NOMO-1 (cell line): Measurements from ENCODE around the gene RANBP3L.

ENCODE experiments used
- DNase-seq, 2 experiments: peaks; one replicate each; lab custom pipeline; 2025; ENCODE audit not compliant: unreplicated experiment in 2 of 2; lab: John Stamatoyannopoulos, UW

Gene RANBP3L

DNA sequence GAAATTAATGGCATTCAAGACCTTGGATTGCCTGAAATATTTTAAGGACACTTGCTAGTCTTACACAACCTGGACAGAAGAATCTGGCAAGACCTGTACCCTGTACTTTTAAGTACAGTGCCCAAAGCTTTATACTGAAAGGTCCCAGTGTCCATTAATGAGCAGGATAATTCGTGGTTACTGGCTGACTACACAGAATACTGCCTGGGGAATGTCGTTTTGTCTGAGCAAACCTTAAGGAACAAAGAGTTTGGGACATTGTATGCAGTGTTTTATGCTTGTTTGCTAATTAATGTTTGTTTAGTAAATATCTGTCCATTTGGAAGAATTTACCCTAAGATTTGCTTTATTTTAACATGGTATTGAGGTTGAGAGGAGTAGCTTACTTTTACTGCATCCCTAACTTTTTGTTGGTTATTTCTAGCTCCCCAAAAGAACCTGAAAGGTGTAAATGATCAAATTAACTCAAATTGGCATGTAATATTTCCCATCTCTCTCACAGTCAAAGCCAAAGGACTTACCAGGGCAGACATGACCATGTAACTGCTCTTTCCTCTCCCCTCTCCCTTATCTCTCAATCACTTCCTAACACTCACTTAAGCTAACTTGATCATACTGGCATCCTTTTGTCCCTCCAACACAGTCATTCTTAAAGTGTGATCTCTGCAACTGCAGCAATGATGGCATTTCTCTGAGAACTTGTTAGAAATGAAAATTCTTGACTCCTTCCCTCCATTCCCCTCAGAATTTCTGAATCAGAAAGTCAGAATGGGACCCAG lies 15.7 kb downstream of the RANBP3L start:
- no peak for DNase-seq

DNA sequence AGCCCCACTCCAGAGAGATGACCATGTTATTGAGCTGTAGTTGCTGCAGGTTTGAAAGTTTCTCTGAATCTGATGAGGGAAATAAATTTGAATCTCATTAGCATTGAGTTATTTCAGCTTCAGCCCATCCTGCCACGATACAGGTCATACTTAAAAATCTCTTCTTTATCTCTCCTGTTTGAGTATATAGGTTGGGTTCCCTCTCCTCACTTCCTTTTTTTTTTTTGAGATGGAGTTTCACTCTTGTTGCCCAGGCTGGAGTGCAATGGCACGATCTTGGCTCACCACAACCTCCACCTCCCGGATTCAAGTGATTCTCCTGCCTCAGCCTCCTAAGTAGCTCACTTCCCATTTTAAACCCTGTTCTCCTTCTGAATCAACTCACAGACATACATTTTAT lies 17.9 kb downstream of the RANBP3L start:
- peak in 1 of 2 experiments; percentile 54 for DNase-seq

DNA sequence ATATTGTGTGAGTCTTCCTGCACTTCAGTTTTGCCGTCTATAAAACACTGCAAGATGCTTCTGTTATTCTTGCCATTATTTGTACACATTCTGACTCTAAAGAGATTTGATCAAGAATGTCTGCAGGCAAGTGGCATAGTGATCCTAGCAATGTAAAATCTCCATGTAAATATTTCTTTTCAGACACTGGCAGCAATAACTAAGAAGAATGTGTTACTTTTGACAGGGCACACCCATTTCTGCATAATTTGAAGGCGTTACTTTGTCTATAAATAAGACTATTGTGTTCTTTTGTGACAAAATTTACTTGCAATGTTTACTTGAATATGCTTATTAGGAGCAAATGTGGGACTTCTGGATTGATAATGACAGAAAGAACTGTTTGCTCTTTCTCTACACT lies 20.1 kb downstream of the RANBP3L start:
- DNase-seq, result no peak

DNA sequence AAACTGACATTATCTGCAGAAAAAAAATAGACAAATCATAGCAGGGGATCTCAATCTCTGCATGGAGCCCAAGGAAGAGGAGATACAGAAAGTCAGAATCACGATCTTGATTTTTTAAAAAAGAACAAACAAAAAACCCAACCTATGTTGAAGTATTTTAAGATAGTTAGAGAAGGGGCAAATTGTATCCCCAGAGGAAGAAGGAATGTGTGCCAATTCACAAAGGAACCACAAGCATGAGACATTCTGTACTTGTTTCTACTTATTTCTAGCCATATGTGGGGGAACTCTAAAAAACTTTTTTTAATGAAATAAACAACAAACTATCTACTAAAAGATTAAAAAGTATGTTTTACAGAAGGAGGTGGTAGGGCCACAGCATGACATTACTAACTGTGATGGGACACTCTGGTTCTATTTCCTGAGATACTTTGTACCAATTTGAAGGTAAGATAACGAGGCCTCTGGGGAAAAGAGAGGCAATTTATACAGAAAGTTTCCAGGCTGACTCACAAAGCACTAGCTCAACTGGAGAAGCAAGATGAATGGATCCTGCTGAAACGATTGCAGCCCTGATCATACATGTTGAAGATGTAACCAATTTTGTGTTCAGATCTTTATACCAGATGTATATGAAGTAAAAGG lies 22.5 kb downstream of the RANBP3L start:
- DNase-seq, result no peak

DNA sequence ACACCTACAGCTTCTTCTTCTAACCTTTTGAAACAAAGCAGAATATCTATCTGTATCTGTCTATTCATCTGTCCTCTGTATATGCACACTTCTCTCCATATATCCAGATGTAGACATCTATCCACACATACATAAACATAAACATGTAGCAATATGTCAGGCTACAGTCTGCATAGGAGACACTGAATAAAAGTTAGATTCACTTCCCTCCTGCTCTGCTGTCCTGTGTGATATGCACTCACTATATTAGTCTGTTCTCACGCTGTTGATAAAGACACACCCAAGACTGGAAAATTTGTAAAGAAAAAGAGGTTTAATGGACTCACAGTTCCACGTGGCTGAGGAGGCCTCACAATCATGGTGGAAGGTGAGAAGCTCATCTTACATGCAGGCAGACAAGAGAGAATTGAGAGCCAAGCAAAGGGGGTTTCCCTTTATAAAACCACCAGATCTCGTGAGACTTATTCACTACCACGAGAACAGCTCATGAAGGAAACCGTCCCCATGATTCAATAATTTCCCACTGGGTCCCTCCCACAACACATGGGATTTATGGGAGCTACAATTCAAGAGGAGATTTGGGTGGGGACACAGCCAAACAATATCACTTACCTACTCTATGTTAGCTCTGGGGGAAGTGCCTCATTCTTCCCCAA lies 24.1 kb downstream of the RANBP3L start:
- DNase-seq, result peak in 1 of 2 experiments; percentile 25

DNA sequence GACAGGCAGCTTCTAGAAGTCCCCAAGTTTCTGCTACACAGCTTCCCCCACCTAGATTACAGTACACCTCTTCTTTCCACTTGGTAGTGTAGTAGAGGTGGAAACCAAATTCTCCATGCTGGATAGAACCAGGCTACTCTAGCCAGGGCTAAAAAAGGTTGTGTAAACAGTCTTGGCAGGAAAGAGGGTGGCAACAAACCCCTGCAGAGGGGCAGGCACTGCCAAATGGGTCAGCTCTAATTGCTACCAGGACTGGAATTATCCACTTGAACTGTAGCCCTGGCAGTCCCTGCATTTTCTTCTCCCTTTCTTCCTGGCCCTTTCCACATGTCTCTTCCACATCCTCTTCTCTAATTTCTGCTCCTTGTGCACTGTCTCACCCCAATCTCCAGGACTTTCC lies 24.8 kb downstream of the RANBP3L start:
- DNase-seq, result no peak

DNA sequence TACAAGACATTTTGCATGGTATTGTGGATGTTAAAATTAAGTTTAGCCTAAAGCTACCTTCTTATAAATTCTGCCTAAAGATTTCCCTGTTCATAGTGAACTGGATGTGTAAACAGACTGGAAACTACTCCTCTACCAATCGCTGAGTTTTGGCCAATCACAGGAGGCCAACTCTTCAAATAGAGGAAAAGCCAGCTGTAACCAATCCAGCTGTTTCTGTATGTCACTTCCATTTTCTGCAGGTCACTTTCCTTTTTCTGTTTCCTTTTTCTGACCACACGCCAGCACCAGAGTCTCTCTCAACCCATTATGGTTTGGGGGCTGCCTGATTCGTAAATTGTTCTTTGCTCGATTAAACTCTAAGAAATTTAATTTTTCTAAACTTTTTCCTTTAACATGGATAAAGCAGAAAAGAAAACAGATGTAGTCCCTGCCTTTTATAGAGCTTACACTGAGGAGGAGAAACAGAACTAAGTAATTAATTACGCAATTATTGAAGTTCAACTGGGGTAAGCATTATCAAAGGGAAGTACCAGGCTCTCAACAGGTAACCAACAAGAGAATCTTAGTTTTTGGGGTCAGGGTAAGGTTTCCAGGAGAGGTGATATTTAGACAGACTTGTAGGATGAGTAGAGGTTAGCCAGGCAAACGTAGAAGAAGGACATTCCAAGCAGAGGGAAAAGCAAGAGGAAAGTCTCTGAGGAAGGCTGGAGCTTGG lies 27.7 kb downstream of the RANBP3L start:
- DNase-seq, result peak; percentile 76 to 95

DNA sequence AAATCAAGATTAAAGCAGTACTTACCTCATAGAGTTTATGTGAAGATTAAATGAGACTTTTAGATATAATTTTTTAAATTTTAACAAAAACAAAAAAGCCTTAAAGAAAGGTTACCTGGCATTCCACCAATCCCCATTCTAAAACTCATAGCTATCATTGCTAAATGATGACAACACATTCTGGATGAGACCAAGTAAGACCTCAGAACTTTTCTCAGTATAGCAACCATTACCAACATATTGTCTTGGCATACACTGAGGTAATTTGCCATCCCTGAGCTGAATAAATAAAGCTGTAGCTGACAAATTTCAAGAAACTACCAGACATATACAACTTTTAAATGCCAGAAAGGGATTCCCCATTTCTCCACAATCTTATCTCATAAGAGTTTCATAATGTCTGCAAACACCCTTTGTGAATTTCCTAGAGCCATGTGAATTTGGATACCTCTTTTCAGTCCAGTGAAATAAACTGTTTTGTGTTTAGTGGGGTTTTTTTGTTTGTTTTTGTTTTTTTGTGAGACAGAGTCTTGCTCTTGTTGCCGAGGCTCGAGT lies 29.5 kb downstream of the RANBP3L start:
- DNase-seq, result no peak

DNA sequence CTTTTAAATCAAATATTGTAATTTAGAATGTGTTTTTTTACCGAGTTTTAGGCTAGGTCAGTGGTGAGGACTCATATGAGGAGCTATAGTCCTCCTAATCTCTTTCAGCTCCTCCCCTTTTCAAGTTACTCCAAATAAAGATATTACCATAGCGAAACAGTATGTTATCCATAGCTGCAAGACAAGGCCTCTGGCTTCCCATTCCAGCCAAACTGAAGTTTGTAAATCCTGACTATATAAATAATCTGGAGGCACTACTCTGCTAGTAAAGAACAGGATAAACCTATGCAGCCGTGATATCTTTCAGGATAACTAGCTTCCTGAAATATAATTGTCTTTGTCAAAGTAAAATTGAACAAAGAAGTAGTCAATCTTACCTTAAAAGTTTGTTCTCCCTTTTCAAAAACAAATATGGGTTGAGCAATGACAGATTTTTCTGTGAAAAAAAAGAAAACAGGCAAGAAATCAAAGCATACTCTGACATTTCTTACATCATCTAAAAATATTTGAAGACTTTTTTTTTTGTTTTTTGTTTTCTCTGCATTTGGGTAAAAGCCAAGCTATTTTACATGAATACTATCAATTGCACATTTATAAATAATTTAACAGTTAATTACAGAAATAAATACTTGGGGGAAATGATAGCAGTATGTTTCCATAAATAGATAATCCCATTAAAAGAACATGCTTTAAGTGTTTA lies 30.7 kb downstream of the RANBP3L start:
- no peak for DNase-seq

DNA sequence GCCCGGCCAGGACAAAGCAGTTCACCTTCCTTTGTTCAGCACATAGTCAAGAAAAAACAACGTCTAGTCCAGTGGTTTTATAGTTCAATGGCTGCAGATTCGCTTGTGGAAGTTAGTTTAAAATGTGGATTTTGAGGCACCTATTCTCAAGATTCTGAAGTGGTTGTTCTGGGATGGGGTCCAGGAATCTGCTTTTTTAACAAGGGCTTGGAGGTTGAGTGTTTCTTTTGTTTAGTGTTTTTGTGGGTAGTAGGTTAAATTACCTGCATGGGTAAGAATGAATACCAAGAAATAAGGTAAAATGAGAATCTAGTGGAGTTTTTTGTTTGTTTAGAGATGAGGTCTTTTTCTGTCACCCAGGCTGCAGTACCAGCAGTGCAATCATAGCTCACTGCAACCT lies 31.5 kb downstream of the RANBP3L start:
- DNase-seq, result no peak

DNA sequence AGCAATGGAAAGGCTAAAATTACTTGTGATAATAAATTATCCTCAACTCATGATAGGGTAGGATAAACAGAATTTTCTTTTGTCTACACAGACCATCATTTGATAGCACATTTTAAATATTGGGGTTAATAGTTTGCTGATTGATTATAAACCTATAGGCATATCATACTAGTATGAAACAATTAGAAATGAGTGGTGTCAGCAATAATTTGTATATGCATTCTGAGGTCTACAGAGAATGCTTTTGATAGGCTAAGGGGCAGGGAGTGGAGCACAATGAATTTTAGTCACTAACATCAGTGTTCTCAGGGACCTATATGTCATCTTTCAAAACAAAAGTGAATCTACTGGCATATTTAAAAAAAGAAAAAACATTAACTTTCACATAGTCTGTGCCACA lies 32.2 kb downstream of the RANBP3L start:
- DNase-seq, result no peak

DNA sequence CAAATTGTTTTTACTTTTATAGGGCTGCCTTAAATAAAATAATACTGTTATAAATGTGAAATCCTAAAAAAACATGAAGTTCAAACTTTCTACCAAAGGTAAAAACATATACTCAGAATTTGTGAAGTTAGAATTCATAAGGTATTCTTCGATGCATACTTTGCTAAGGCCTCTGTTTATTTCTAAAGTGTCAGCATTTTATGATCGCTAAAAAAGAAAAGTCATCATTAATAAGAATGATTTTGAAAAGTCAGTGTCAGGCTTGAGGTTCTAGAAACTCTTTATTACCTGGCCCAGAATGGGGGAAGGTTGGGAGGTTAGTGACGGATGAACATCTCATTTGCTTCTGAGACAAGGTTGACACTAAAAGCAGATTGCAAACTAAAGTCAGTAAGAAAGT lies 33.8 kb downstream of the RANBP3L start:
- no peak for DNase-seq

DNA sequence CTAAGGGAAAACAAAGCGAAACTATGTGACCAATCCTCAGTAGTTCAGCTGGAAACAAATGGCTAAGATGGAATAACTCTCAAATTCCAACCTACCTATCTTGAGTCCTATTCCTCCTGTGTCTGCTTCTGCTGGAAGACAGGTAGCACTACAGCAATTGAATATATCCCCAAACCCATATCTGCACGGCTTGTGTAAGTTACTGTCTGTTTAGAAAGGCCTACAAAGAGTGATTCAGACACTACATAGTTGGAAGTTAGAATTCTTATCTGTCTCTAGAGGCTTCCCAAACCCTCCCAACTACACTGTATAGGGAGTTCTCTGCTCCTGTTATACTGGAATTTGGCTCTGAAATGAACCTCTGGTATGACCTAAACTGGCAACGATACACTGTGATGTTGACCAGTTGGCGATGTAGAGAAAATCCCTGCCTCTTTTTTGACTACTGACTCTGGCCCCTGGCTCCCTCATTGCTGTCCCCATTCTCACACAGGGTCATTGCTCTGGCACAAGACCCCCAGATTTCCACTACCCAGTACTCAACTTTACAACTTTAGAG lies 37.4 kb downstream of the RANBP3L start:
- DNase-seq, result no peak

DNA sequence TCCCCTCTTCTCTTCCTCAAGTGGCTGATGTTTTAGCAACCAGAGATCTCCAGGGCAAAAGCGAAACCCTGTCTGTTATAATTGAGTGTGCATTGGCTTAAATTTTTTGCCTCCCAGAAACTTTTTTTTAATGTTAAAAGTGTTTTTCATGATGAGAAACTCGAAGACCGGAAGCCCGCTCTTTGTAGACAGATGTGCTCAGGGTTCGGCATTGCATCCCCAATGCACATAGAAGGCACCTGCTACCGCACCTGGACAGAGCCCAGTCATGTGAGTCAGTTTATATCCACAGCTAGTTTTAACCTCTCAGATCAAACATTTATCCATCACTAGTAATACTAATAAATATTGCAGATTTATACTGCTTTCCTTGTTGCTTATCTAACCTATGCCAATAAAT lies 40.5 kb downstream of the RANBP3L start:
- DNase-seq, result no peak

DNA sequence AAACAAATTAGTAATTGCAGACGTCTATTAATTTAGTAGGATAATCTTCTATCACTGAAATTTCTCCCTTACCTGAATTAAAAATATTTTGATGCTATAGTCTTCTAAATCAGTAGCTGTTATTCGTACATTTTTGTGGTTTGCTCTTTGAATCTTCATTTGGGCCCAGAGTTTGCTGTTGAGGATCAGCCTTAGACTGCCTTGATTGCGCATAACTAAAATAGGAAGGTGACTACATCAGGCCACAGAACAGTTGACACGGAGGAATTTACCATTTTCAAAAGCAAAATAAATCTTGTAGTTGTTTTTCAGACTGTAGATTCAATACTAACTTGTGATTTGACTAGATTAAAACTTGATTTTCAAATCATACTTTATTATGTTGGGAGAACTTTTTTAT lies 48.1 kb downstream of the RANBP3L start:
- DNase-seq, result no peak

DNA sequence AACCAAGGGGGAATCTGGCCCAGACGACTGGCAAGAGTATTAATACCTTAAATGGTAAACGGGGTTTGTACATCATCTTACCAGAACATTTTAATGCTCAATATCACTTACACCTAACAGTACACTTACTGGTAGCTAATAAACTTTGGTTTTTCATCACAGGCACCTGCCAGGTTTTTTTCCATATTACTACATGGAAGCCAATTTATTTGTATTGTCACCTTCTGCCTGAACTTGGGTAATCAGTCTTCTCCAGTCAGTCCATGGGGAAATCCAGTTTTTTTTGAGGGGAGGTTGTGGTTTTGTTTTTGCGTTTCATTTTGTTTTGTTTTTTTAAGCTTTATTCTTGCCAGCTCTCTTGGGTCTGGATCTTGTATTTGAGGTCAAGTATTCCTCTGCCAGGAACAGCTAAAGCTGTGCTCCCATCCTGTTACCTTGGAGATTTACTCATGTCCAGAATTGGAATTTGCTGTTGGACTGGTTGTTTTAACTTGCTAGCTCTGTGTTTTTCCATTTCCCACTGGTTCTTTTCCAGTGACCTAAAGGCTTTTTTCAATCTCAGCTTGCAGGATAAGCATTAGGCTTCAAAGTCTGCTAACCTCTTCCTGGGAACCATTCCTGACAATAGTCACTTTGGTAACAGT lies 48.9 kb downstream of the RANBP3L start:
- no peak for DNase-seq

DNA sequence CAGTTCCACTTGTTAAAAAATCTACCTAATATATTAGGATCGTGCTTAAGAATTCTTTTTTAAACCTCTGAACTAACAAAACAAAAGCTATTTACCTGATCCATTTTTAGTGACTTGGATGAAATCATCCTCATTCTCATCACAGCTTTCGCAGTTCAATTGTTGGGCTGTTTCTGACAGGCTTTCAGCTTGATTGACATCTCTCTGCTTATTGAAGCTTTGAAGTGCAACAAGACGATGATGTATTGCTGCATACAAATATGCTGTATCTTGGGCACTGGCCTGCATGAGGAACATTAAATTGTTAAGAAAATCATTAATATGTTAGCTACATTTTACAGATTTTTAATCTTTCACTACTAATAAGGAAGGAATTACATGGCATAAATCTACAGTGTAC lies 50.5 kb downstream of the RANBP3L start:
- no peak for DNase-seq

DNA sequence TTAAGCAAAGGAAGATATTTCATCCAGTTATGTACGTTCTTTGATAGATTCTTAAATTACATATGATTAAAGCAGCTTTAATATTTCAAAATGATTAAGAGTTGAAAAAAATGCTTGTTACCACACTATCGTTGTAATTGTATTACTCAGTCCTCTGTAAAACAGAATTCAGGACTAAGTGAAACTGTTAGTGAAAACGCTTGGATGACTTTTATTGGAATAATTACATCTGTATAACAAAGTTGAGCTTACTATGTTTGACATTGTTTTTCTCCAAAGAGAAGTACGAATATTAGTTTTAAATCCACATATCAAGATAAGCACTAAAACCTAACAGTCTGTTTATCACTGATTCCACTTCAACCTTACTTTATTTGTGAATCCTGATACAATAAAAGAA lies 51.3 kb downstream of the RANBP3L start:
- DNase-seq, result no peak

DNA sequence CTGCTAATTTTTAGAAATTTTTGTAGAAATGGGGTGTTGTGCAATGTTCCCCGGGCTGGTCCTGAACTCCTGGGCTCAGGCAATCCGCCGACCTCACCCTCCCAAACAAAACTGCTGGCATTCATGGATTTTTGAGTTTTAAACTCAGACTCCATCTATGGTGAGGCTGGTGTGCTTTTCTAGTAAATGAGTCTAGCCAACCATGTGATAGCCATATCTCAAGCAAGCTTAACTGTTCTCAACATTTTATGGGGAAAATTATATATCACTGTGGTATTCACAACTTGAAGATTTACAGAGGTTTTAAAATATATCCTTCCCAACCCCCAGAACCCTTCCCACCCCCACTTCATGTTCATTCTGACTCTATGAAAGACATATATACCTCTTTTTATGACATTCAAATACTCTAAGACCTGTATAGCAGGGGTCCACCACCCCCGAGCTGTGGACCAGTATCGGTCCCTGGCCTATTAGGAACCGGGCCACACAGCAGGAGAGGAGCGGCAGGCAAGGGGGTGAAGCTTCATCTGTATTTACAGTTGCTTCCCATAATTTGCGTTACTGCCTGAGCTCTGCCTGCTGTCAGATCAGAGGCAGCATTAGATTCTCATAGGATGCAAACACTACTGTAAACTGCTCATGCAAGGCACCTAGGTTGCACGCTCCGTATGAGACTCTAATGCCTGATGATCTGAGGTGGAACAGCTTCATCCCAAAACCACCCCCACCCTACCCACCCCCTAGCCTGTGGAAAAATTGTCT lies 55.5 kb downstream of the RANBP3L start:
- no peak for DNase-seq
